RPMI7951 (cell line): Measurements from ENCODE around the gene PTPA. TPM values are rescaled to one million over a fixed set of nuclear protein-coding genes. Genes with fewer than 3 reads are reported as not detected.

ENCODE experiments used
- DNase-seq: peaks from one replicate; pipeline ENCODE4 v3.0.0-alpha.2; 2012; ENCODE audit warnings: low read depth
- total RNA-seq: library from RNA; depleted of rRNA; stranded (reverse); fragments of >200 nt; shearing (Covaris generic); gene quantifications from 2 replicates; pipeline ENCODE4 v1.2.3, GENCODE V29; 2014; rRNA removed

PTPA gene
- 75.8 and 86.1 TPM in 2 replicates for total RNA-seq

DNA sequence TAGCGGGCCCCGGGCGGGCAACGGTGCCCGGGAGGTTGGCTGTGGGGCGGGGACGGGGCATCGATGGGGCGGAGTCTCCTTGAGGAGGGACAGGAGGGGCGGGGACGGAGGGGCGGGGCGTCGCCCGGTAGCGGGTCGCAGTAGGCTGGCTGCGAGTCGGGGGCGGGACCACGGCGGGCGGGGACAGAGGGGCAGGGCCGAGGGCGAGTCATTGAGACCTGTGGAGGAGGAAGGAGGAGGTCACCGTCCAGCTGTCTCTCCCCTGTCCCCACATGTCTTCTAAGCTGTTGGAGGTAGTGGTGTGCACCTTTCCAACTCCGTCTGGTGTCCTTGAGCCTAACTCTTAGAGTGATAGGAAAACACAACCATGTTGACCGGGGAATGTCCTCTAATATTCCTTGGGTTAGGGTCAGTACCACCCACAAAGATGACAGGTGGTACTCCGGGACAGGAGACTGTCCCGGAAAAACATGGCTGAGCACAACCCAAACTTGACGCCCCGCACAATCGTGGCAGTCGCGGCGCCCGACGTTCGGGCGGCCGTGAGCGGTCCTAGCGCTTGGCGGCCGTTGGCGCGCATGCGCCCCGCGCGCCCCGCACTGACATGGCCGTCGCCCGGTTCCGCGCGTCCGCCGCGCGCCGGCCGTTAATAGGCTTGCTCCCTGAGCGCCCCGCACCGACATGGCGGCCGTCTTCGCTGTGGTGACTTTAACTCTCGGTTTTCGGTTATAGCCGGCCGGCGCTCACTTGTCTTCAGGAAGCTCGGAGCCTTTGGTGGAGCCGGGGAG, at the start of gene PTPA, which contains the start of gene CRAT:
Gene PTPA, plus strand, starts transcription at position 676 of the 788 bp plus-strand sequence. CDS start 186 bp downstream, outside the sequence.
Gene CRAT, minus strand, starts transcription at position 54 of the 788 bp plus-strand sequence. CDS start 284 bp downstream, outside the sequence.
- peak; percentile 88 for DNase-seq

DNA sequence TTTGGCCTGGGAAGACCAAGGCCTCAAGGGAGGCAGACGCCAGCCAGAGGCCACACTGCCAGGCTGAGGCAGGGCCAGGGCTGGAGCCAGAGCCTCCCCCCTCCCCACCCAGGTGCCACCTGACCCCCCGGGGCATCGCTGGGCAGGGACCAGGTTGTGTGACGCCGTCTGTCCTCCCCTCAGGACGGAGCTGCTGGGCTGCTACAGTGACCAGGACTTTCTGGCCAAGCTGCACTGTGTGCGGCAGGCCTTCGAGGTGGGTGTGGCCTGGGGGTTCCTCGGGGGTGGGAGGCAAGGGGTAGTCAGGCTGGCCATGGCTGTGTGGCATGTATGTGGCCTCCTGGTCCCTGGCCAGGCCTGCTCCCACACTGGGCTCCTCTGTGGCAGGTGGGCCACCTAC, 48.2 kb upstream of the PTPA start:
- no peak for DNase-seq

DNA sequence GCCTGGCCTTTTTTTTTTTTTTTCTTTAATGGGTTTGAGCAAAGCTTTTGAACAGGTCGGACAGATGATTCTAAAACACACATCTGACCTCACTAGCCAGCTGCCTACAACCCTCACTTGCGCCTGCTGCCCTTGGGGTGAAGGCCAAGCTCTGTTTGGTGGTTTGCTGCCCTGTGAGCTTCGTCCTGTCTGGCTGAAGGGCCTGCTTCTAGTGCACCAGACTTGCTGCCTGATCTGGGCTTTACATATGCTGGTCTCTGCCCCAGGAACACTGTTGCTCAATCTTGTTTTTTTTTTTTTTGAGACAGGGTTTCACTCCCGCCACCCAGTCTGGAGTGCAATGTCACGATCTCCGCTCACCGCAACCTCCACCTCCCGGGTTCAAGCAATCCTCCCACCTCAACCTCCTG, 46.7 kb upstream of the PTPA start:
- no peak for DNase-seq

DNA sequence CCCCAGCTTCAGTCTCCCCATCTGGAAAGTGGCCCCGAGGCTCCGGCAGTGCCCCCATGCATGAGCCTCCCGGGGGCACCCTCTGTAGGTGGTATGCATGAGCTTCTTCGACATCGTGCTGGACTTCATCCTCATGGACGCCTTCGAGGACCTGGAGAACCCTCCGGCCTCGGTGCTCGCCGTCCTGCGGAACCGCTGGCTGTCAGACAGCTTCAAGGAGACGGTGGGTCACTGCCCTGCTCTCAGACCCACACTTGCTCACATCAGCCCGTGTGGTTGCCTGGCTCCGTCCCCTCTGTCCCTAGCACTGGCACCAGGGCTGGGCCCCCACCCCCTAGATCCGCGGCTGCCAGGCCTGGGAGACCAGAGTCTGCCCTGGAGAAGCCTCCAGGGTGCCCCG, 43.1 kb upstream of the PTPA start:
- DNase-seq, result no peak

DNA sequence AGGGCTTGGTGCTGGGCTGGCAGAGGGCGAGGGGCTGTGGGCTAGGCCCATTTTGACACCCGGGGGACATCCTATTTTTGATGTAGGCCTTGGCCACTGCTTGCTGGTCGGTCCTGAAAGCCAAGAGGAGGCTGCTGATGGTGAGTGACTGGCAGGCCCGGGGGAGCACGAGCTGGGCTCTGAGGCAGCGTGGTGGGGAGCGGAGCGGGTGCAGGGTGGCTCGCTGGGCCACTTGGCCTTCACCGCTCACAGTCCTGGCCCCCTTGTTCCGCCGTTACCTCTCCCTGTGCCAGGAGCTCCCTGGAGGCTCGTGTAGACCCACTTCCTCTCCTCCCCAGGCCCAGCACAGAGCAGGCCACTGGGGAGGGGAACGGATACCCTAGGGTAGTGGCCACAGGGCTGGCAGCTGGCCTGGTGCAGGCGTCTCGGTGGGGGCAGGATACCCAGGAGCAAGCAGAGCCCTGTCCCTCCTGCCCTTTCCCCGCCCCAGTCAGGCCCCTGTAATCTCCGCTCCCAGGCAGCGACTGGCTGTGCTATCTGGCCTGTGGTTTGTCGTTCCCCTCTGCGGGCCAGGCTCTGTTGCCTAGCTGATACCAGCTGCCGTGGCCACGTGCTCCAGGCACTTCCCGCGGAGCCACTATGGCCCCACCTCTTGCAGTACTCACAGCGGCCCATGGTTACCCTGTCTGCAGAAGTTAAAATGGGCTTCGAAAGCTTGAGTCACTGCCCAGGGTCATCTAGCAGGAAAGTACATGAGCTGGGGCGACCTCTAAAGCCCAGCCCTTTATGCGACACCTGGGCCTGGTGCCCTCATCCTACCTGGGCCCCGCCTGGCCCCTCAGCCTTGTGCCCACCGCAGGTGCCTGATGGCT, 42.0 kb upstream of the PTPA start:
- DNase-seq, result no peak

DNA sequence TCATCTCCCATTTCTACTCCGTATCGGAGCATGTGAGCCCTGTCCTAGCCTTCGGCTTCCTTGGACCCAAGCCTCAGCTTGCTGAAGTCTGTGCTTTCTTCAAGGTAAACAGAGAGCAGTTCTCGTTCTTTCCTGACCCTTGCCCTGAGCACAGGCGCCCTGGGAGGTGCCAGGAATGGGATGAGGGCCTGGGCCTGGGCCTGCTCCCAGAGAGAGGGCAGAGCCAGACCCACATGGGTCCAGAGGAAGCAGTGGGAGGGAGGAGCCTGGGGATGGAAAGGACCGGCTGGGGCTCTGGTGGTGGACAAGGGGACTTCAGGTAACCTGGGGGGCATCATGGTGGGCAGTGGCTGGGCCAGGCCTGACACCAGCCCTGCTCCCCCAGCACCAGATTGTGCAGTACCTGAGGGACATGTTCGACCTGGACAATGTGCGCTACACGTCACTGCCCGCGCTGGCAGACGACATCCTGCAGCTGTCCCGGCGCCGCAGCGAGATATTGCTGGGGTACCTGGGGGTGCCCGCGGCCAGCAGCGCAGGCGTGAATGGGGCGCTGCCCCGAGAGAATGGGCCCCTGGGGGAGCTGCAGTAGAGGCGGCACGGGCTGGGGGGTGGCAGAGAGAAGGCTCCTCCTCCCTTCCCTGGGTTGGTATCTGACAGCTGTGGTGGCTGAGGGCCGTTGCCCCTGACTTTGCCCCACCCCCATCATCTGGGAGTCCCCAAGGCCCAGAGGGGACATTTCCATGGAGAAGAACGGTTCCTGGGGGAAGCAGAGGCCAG, 41.2 kb upstream of the PTPA start:
- no peak for DNase-seq

DNA sequence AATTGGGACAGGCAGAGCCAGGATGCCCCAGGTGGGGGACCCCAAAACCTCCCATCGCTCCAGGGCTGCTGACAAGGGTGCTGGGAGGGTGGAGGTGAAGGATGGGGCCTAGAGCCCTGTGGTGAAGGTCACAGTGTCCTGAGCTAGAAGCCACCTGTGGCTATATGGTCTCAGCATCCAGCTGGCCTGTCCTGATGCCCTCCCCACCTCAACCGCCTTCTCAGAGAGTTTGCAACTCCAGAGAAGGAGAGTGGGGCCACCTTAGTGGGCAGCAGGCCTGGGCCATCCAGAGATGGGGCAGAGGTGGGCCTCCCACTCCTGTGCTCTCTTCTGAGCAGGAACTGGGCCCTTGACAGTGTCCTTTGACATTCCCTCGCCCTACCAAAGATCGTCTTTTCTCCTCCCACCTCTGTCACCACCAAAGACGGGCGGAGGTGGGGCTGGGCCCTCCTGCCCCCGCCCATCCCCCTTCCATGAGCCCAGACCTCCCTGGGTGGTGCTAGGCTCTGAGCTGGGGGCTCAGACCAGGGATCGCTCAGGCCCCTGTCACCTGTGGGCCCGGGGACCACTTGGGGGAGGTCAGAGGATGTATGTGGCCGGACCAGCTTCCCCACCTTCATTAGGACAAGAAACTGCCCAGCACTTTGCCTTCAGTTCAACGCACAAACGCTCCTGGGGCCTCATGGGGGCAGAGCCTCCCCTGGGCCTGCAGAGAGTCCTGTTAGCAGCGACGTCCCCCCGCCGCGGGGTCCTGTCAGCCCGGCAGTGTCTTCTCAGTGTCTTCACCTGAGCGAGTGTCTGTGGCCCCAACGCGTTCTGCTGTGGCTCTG, 40.3 kb upstream of the PTPA start:
- DNase-seq, result no peak

DNA sequence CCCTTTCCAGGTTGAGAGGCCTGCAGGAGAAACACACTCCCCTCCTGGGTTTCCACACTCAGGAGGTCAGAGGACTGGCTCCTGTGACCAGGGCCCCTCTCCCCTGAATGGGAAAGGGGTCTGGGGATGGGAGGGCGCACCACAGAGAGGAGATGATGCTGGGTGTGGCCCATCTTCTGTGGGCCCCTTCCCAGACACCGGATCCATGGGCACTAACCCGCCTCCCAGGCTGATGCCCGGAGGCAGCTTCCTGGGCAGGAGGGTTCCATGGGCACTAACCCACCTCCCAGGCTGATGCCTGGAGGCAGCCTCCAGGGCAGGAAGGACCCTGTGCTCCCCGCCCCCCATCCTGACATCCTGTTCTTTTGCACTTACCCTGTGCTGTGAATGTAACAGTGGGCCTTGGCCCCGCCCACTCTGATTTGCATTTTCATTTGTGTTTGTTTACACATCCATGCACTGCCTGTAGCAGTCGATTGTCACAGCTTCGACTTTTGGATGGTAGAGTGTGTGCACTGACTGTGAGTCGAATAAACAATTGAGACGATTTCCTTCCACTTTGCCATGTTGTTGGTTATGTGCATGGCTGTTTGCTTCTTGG, 39.6 kb upstream of the PTPA start:
- DNase-seq, result no peak

DNA sequence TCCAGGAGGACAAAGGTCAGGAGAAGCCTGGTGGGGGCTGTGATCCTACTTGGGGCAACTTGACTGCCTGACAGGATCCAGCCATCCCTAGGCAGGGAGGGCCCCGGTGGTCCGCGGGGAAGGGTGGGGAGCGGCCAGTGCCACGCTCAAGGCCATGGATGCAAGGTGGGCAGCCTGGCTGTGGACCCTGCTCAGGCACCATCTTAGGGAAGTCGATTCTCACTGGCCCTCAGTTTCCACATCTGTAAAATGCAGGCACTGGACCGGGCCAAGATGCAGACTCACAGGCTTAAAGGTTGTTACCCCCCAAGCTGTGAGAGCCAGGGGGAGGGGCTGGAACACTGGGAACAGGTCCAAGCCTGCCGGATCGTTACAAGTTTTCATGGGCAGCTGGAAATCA, 39.0 kb upstream of the PTPA start:
- no peak for DNase-seq

DNA sequence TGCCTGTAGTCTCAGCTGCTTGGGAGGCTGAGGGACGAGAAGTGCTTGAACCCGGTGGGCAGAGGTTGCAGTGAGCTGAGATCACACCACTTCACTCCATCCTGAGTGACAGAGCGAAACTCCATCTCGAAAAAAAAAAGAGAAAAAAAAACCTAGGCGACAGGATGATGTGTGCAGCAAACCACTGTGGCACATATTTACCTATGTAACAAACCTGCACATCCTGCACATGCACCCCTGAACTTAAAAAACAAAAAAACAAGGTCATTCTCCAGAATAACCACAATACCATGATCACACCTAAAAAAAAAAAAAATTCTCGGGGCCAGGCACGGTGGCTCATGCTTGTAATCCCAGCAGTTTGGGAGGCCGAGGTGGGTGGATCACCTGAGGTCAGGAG, 37.8 kb upstream of the PTPA start:
- no peak for DNase-seq

DNA sequence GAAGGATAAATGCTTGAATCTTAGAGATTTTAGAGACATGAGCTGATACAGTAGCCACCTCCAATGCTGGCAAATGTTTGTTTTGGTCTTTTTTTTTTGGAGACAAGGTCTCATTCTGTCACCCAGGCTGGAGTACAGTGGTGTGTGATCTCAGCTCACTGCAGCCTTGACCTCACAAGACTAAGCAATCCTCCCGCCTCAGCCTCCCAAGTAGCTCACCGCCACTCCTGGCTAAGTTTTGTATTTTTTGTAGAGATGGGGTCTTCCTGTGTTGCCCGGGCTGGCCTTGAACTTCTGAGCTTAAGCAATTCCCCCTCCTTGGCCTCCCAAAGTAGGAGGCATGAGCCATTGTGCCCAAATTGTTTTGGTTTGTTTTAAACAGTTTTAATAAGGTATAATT, 37.1 kb upstream of the PTPA start:
- no peak for DNase-seq

DNA sequence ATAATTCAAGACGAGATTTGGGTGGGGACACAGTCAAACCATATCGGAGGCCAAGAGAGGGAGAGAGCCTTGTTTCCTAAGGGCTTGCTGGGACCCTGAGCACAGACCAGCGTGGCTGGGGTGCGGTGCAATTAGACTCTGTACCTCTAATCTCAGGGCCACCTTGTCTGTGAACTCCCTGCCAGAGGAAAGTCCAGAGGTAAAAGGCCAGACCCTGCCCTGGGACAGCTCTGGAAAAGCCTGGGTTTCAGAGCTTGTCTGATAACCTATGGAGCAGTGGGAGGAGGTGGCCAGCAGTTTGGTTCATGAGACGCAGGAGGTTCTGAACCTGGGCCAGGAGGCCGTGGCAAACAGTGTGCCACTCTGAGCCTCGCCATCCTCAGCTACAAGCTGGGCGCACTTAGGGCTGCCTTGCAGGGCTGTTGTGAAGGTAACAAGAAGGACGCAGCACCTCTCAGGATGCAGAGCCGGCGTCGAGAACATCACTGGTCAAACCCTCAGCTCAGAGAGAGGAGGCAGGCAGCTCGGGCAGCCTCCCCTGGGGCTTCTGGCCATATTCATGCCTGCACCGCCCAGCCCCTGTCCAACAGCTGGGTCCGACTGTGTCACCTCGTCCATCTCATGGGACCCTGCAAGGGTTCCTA, 35.1 kb upstream of the PTPA start:
- no peak for DNase-seq

DNA sequence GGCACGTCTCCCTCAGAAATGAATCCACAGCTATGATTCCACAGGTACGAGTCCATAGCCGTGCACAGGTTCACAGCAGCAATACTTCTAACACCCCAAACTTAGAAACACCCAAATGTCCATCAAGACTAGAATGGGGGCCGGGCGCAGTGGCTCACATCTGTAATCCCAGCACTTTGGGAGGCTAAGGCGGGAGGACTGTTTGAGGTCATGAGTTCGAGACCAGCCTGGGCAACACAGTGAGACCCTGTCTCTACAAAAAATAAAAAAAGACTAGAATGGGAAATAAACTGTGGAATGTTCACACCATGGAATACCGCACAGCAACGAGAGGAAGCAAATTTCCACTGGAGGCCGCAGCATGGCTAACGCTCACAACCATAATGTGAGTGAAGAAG, 34.6 kb upstream of the PTPA start:
- DNase-seq, result no peak

DNA sequence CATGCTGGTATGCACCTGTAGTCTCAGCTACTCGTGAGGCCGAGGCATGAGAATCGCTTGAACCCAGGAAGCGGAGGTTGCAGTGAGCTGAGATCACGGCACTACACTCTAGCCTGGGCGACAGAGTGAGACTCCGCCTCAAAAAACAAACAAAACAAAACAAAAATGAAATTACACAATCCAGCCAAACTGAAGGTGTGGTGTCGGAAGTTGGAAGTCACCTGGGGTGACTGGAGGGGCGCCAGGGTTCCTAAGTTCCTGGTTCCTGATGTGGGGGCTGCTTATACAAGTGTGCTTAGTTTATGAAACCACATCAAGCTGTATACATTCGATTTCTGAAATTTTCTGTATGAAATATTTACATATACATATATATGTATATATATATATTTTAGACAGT, 34.0 kb upstream of the PTPA start:
- no peak for DNase-seq

DNA sequence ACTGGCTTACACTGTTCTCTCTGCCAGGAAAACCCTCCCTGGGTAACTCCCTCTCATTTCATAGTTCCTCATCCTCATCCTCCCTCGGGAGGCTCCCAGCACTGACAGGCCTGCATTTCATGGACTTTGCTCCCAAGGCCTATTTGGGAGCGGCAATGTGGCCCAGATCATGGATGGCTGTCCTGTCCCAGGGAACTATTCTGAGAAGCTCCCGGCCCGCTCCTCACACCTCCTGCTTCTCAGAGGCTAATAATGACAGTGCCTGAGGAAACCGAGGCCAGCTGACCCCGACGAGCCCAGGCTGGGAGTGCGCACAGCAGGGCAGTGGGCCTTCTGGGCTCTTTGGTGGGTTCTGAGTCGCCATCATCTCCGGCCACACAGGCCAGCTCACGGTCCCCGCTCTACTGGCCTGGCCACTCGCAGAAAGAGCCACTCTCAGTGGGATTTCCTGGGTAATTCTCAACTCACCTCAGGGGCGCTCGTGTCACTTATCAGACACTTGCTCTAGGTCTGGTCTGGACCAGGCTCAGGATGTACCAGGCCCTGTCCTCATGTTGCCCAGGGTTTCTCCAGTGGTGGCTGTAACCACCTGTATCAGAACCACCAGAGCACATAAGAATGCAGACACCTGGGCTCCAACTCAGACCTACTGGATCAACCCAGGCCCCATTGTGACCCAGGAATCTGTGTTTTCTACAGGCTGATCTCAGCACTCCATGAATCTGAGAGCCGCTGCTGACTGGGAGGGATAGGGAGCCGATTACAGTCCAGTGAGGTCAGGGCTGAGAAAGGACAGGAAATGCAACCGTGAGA, 32.3 kb upstream of the PTPA start:
- no peak for DNase-seq

DNA sequence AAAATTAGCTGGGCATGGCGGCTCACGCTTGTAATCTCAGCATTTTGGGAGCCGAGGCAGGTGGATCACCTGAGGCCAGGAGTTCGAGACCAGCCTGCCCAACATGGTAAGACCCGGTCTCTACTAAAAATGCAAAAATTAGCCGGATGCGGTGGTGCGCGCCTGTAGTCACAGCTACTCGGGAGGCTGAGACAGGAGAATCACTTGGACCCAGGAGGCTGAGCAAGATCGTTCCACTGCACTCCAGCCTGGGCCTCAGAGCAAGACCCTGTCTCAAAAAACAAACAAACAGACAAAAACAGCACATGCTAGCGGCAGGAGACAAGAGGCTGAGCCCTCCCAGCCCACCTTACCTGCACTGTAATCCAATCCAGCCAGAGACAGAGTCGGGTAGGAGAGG, 31.4 kb upstream of the PTPA start:
- no peak for DNase-seq

DNA sequence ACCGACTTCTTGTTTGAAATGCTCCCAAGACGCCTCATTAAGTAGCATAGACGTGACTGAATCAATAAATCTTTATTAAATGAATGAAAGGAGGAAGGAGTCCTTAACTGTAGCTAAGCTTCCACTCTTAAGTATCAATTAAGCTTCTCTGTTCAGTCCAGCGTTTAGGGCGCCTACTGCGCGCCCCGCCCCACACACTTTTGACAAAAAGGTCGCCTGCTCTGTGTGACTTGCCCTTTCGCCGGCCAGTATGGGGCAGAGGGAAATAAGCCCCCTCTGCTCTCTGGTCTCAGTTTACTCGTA, 31.0 kb upstream of the PTPA start:
- no peak for DNase-seq

DNA sequence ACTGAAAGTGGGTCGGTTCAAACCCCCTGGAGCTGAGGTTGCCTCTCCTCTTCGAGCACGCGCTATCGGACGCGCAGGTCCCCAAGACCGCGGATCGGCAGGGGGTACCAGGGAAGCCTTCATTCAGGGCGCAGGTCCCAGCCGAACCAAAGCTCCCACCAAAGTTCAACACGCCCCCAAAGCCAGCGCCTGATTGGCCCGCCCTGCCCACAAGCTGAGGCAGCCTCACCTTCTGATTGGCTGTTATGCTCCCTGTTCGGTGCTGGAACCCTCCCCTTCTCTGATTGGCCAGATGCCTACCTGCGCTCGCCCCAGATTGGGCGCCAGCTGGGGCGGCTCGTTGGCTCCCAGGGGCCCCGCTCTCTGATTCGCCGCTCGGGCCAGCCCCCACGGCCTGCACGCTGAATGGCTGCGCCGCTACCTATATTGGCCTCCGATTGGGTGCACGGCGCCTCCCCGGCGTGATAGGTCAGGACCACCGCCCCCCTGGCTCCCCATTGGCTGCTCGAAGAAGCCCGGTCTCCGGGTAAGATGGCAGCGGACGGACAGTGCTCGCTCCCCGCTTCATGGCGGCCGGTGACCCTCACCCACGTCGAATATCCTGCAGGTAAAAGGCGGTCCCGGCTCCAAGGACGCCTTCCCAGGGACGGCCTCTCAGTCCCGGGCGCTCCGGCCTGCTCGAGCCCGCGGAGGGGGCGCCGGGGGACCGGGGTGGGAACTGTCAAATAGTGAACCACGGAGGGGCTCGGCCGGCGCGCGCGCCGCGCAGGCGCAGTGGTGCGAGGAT, 30.4 kb upstream of the PTPA start, which contains the start of gene DOLPP1:
Gene DOLPP1, plus strand, starts transcription at position 511 of the 787 bp plus-strand sequence. Its CDS starts 21 bp downstream, at position 532.
- DNase-seq, result peak; percentile 98
